GM12891 (cell line): ENCODE measurements around the gene OPCML.

ENCODE experiments used
- PAX5 ChIP-seq: IDR thresholded peaks from 2 replicates; pipeline ENCODE4 v1.6.1; 2011; ENCODE audit warnings: low read length, moderate library complexity, mild to moderate bottlenecking; ENCODE audit not compliant: insufficient read depth, severe bottlenecking
- POLR2A ChIP-seq: IDR thresholded peaks from 2 replicates; pipeline ENCODE4 v1.6.1; 2011; ENCODE audit warnings: low read depth, low read length, control low read depth
- POLR2AphosphoS5 ChIP-seq: IDR thresholded peaks from 2 replicates; pipeline ENCODE4 v1.6.1; 2011; ENCODE audit warnings: low read depth, low read length, control low read depth
- POU2F2 ChIP-seq: IDR thresholded peaks from 2 replicates; pipeline ENCODE4 v1.6.1; 2011; ENCODE audit warnings: low read depth, mild to moderate bottlenecking, control low read depth, low read length, moderate library complexity
- SPI1 ChIP-seq: IDR thresholded peaks from 2 replicates; pipeline ENCODE4 v1.6.1; 2011; ENCODE audit warnings: low read depth, low read length, control low read depth
- TAF1 ChIP-seq: IDR thresholded peaks from 2 replicates; pipeline ENCODE4 v1.6.1; 2011; ENCODE audit warnings: low read depth, low read length, control low read depth

GRCh38 chr11:133385781-133386180 is 146.5 kb downstream of the OPCML start:
- TF ChIP-seq TAF1 (no peak), POLR2AphosphoS5 (no peak), SPI1 (no peak), POLR2A (no peak), POU2F2 (no peak), PAX5 (no peak)
